Measurements from ENCODE around the gene USP8. TPM values are rescaled to one million over a fixed set of nuclear protein-coding genes. Genes with fewer than 3 reads are reported as not detected.
"Not testable (repeated sequence)": the region's sequence is repeated elsewhere in the genome, so short reads cannot be mapped to it uniquely, and the experiment has no call there.

USP8 gene
- total RNA-seq, 4 donors from 2014 or later = 34.8 to 67.0 (median 44.7) TPM

DNA sequence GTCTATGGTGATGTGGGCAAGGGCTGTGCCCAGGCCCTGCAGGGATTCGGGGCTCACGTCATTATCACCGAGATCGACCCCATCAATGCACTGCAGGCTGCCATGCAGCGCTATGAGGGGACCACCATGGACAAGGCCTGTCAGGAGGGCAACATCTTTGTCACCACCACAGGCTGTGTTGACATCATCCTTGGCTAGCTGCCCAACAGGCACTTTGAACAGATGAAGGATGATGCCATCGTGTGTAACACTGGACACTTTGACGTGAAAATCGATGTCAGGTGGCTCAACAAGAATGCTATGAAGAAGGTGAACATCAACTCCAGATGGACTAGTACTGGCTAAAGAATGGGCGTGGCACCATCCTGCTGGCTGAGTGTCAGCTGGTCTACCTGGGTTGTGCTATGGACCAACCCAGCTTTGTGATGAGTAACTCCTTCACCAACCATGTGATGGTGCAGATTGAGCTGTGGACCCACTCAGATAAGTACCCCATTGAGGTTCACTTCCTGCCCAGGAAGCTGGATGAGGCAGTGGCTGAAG, 6.1 kb upstream of the USP8 start:
- WGBS, 2 donors = 89 to 92% methylated on average over 7 to 9 of the region's 9 CpGs
- no peak for DNase-seq (ENCODE audit: low spot score in 2 of 2)
- H3K4me3 ChIP-seq (ENCODE audit: low read depth, poor library complexity, severe bottlenecking) = no peak overlapping the region
- intact Hi-C loops (cut with DNase I; ENCODE audit: low total_unique reads) = no loop called here
- TF ChIP-seq CTCF (IDR thresholded peaks at IDR 0.05) = no peak
- TF ChIP-seq POLR2A (IDR thresholded peaks at IDR 0.05) = no peak

GRCh38 chr15:50425219-50425618, 1.0 kb downstream of the USP8 start:
- DNase-seq (ENCODE audit: low spot score in 2 of 2) = no peak
- WGBS, 2 donors = 5 to 13% methylated on average over 5 of the region's 5 CpGs
- no peak for TF ChIP-seq CTCF (IDR thresholded peaks at IDR 0.05)
- TF ChIP-seq POLR2A (IDR thresholded peaks at IDR 0.05) = no peak
- peak overlapping the region; percentile 82 for H3K4me3 ChIP-seq (ENCODE audit: low read depth, poor library complexity, severe bottlenecking)
- intact Hi-C loops (cut with DNase I; ENCODE audit: low total_unique reads) = loop anchor here (10.0 kb wide), 1 partner anchor 70 kb away; the partner anchor contains the start of gene GABPB1

DNA sequence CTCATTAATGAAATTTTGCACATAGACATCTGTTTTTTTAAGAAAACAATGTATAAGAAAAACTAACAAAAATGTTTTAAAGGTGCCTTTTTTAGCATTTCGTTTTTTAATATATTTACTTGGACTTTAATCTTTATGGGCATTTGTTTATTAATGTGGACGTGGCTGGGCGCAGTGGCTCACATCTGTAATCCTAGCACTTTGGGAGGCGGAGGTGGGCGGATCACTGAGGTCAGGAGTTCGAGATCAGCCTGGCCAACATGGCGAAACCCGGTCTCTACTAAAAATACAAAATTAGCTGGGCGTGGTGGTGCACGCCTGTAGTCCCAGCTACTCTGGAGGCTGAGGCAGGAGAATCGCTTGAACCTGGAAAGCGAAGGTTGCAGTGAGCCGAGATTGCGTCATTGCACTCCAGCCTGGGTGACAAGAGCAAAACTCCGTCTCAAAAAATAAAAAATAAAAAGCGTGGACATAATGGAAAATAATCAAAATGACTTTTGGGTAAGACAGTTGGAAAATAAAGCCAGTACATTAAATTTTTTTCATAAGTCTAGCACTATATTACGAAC, 1.6 kb downstream of the USP8 start:
- intact Hi-C loops (cut with DNase I; ENCODE audit: low total_unique reads) = loop anchor here (10.0 kb wide), 1 partner anchor 71 kb away; the partner anchor contains the start of gene GABPB1
- DNase-seq (ENCODE audit: low spot score in 2 of 2); H3K4me3 ChIP-seq (ENCODE audit: low read depth, poor library complexity, severe bottlenecking): not testable (repeated sequence)
- WGBS, 2 donors = 91 to 92% methylated on average over 17 of the region's 17 CpGs

GRCh38 chr15:50426428-50426827, 2.2 kb downstream of the USP8 start:
- WGBS, 2 donors = 93 to 94% methylated on average over 9 of the region's 9 CpGs
- intact Hi-C loops (cut with DNase I; ENCODE audit: low total_unique reads) = loop anchor here (10.0 kb wide), 1 partner anchor 72 kb away; the partner anchor contains the start of gene GABPB1
- TF ChIP-seq CTCF (IDR thresholded peaks at IDR 0.05) (no peak), POLR2A (IDR thresholded peaks at IDR 0.05) (no peak)
- no peak overlapping the region for H3K4me3 ChIP-seq (ENCODE audit: low read depth, poor library complexity, severe bottlenecking)
- DNase-seq (ENCODE audit: low spot score in 2 of 2) = no peak

- no peak for TF ChIP-seq POLR2A (IDR thresholded peaks at IDR 0.05)
- no peak for TF ChIP-seq CTCF (IDR thresholded peaks at IDR 0.05)
- 80 to 93% methylated on average over 1 of the region's 1 CpG for WGBS, 2 donors
Observed at GRCh38 chr15:50431204-50431603, 7.0 kb downstream of the USP8 start.

GRCh38 chr15:50432230-50432629, 8.0 kb downstream of the USP8 start:
- intact Hi-C loops (cut with DNase I; ENCODE audit: low total_unique reads) = no loop called here
- no peak for DNase-seq (ENCODE audit: low spot score in 2 of 2)
- TF ChIP-seq POLR2A (IDR thresholded peaks at IDR 0.05) (no peak), CTCF (IDR thresholded peaks at IDR 0.05) (no peak)
- H3K4me3 ChIP-seq (ENCODE audit: low read depth, poor library complexity, severe bottlenecking) = no peak overlapping the region
- 90 to 96% methylated on average over 2 of the region's 2 CpGs for WGBS, 2 donors

More at GRCh38 chr15:50431204-50431603, 7.0 kb downstream of the USP8 start:
- no peak for DNase-seq (ENCODE audit: low spot score in 2 of 2)
- no peak overlapping the region for H3K4me3 ChIP-seq (ENCODE audit: low read depth, poor library complexity, severe bottlenecking)
- intact Hi-C loops (cut with DNase I; ENCODE audit: low total_unique reads) = no loop called here

Data from lower leg skin (tissue), 4 donors.